Fibroblast of lung (primary cell): Measurements from ENCODE around the gene C17orf67. TPM values are rescaled to one million over a fixed set of nuclear protein-coding genes. Genes with fewer than 3 reads are reported as not detected.

ENCODE experiments used
- DNase-seq, 2 donors: peaks; one replicate each; pipeline versions ENCODE4 v3.0.0 to v3.0.0-alpha.2; 2010; ENCODE audit warnings: low read depth in 2 of 2
- H2AFZ ChIP-seq: 2 replicates; pipeline ENCODE4 v1.5.1; 2012; ENCODE audit warnings: low read length, control low read depth, inconsistent platforms
- H3K27ac ChIP-seq: 2 replicates; pipeline ENCODE4 v1.5.1; 2011; ENCODE audit warnings: low read length, control low read depth; ENCODE audit not compliant: insufficient read depth
- H3K27me3 ChIP-seq: 2 replicates; pipeline ENCODE4 v1.5.1; 2011; ENCODE audit warnings: mild to moderate bottlenecking, low read length; ENCODE audit not compliant: control insufficient read depth, insufficient read depth
- H3K36me3 ChIP-seq: 2 replicates; pipeline ENCODE4 v1.5.1; 2011; ENCODE audit warnings: low read length; ENCODE audit not compliant: control insufficient read depth, insufficient read depth
- H3K4me1 ChIP-seq: 2 replicates; pipeline ENCODE4 v1.5.1; 2011; ENCODE audit warnings: low read length; ENCODE audit not compliant: control insufficient read depth, insufficient read depth; ENCODE audit errors: extremely low read depth
- H3K4me2 ChIP-seq: 2 replicates; pipeline ENCODE4 v1.5.1; 2011; ENCODE audit warnings: low read length, control low read depth; ENCODE audit not compliant: insufficient read depth; ENCODE audit errors: extremely low read depth
- H3K4me3 ChIP-seq, 4 experiments: fragments of 200-600 bp in 1 of 4; sonication (generic) in 1 of 4; replicated peaks in 1 of 4; 2 replicates each; pipeline ENCODE4 v1.5.1; 2011 to 2016; ENCODE audit warnings: low read length in 4 of 4, low read depth in 3 of 4, mild to moderate bottlenecking in 3 of 4, control low read depth in 2 of 4, inconsistent platforms in 1 of 4, mixed read lengths in 1 of 4; ENCODE audit not compliant: insufficient read depth in 1 of 4; ENCODE audit errors: control extremely low read depth in 1 of 4
- H3K79me2 ChIP-seq: 2 replicates; pipeline ENCODE4 v1.5.1; 2012; ENCODE audit warnings: mild to moderate bottlenecking, low read length, inconsistent platforms; ENCODE audit not compliant: control insufficient read depth, insufficient read depth
- H3K9ac ChIP-seq: 2 replicates; pipeline ENCODE4 v1.5.1; 2011; ENCODE audit warnings: mild to moderate bottlenecking, low read length, control low read depth; ENCODE audit not compliant: insufficient read depth
- H3K9me3 ChIP-seq: 2 replicates; pipeline ENCODE4 v1.5.1; 2012; ENCODE audit warnings: low read depth, low read length; ENCODE audit not compliant: control insufficient read depth, insufficient read depth
- H4K20me1 ChIP-seq: 2 replicates; pipeline ENCODE4 v1.5.1; 2011; ENCODE audit warnings: low read length; ENCODE audit not compliant: control insufficient read depth, insufficient read depth; ENCODE audit errors: extremely low read depth
- EZH2 ChIP-seq: IDR thresholded peaks from 2 replicates; pipeline ENCODE4 v1.5.1; 2012; ENCODE audit warnings: low read length, control low read depth, mild to moderate bottlenecking; ENCODE audit errors: missing control alignments
- polyA plus RNA-seq, 2 donors: library from polyadenylated mRNA; depleted of rRNA in 1 of 2; stranded (reverse) in 1 of 2; unstranded in 1 of 2; fragments of >200 nt; gene quantifications; 2 replicates each; pipeline ENCODE4 v1.2.1, GENCODE V29; 2011 to 2012; ENCODE audit warnings: missing spikeins in 1 of 2
- total RNA-seq: library from RNA; depleted of rRNA; stranded (reverse); fragments of >200 nt; gene quantifications from 2 replicates; pipeline ENCODE4 v1.2.1, GENCODE V29; 2014
- TF ChIP-seq, protein P1 (sequence below), 2 donors: IDR thresholded peaks in 1 of 2; conservative IDR thresholded peaks in 1 of 2; 1 replicate in 1 of 2; 2 replicates in 1 of 2; pipeline ENCODE4 v1.5.1; 2011 to 2012; ENCODE audit warnings: low read length in 2 of 2, control low read depth in 1 of 2, inconsistent platforms in 1 of 2, low read depth in 1 of 2, mild to moderate bottlenecking in 1 of 2

Gene C17orf67
- total and polyA plus RNA-seq, 2 donors (not counting 1 experiment from before 2014, with no cell fraction given) = 0.45 to 1.7 TPM

DNA sequence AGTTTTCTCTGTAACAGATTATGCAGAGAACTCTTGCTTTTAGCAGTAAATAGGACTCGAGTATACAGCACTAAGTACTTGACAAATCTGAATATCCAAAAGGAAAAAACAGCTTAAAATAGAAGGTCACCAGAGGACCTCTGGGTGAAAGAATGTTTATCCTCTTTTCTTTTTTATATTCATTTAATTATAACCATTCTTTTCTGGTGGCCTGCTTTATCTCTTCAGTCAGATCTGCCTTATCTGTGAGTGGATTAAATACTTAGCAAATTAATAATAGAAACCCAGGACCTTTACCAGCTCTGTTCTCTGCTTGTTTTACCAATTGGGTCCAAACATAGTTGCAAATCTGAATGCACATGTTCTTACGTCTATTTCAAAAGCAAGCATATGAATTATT is 8.9 kb upstream of the C17orf67 start:
- TF ChIP-seq, protein P1, sequence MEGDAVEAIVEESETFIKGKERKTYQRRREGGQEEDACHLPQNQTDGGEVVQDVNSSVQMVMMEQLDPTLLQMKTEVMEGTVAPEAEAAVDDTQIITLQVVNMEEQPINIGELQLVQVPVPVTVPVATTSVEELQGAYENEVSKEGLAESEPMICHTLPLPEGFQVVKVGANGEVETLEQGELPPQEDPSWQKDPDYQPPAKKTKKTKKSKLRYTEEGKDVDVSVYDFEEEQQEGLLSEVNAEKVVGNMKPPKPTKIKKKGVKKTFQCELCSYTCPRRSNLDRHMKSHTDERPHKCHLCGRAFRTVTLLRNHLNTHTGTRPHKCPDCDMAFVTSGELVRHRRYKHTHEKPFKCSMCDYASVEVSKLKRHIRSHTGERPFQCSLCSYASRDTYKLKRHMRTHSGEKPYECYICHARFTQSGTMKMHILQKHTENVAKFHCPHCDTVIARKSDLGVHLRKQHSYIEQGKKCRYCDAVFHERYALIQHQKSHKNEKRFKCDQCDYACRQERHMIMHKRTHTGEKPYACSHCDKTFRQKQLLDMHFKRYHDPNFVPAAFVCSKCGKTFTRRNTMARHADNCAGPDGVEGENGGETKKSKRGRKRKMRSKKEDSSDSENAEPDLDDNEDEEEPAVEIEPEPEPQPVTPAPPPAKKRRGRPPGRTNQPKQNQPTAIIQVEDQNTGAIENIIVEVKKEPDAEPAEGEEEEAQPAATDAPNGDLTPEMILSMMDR (conservative IDR thresholded peaks at IDR 0.05 in 1 of 2, IDR thresholded peaks at IDR 0.05 in 1 of 2; ENCODE audit: low read depth in 1 of 2, low read length in 2 of 2) = no peak
- TF ChIP-seq EZH2 = no peak
- Histone ChIP-seq H2AFZ (no peak overlapping the region), H3K9ac (no peak overlapping the region), H3K27ac (no peak overlapping the region), H3K4me3 (no peak overlapping the region), H4K20me1 (no peaks in the 10 kb centered on the region), H3K79me2 (no peaks in the 10 kb centered on the region), H3K4me1 (no peaks in the 10 kb centered on the region), H3K36me3 (no peaks in the 10 kb centered on the region), H3K27me3 (no peaks in the 10 kb centered on the region), H3K9me3 (no peaks in the 10 kb centered on the region), H3K4me2 (no peak overlapping the region)
- no peak for DNase-seq

- Histone ChIP-seq H3K36me3 (no peaks in the 10 kb centered on the region), H3K4me3 (no peak overlapping the region), H3K9me3 (no peaks in the 10 kb centered on the region), H3K27ac (no peak overlapping the region), H3K4me1 (peaks cover 7% of the 10 kb centered on the region), H4K20me1 (no peaks in the 10 kb centered on the region), H3K9ac (no peak overlapping the region), H2AFZ (no peak overlapping the region), H3K79me2 (peaks cover 7% of the 10 kb centered on the region), H3K4me2 (no peak overlapping the region), H3K27me3 (no peaks in the 10 kb centered on the region)
- TF ChIP-seq, protein P1 (conservative IDR thresholded peaks at IDR 0.05 in 1 of 2, IDR thresholded peaks at IDR 0.05 in 1 of 2; ENCODE audit: low read depth in 1 of 2, low read length in 2 of 2) = no peak
- TF ChIP-seq EZH2 = no peak
- no peak for DNase-seq
Measured at GRCh38 chr17:56838687-56839086, 5.0 kb upstream of the C17orf67 start.

DNA sequence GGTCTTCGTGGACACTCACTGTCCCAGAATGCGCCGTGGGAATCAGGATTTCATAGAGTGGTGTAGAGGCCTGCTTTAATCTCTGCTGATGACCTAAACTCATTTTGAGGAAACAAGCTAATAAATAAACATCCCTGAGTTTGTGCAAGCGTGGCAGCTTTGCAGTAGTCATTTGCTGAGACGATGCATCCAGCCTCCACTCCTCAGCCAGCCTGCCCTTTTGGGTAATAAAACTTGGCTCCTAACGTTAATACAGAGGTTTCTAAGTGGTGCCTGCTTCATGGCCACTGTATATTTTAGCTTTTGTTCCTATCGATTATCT is 1.5 kb upstream of the C17orf67 start:
- Histone ChIP-seq H3K27ac (peak overlapping the region; percentile 91), H3K36me3 (no peaks in the 10 kb centered on the region), H3K4me2 (peak overlapping the region; percentile 89), H3K9ac (no peak overlapping the region), H3K4me1 (peaks cover 11% of the 10 kb centered on the region), H2AFZ (peak overlapping the region; percentile 69), H3K79me2 (peaks cover 23% of the 10 kb centered on the region), H3K9me3 (no peaks in the 10 kb centered on the region), H4K20me1 (no peaks in the 10 kb centered on the region), H3K4me3 (peak overlapping the region; percentile 62 to 88 (median 76)), H3K27me3 (no peaks in the 10 kb centered on the region)
- peak in 1 of 2 donors; percentile 4 for DNase-seq
- TF ChIP-seq, protein P1 (conservative IDR thresholded peaks at IDR 0.05 in 1 of 2, IDR thresholded peaks at IDR 0.05 in 1 of 2; ENCODE audit: low read depth in 1 of 2, low read length in 2 of 2) = no peak
- TF ChIP-seq EZH2 = no peak
